Activated CD4-positive, alpha-beta T cell treated with anti-CD3 and anti-CD28 coated beads for 4 hours (primary cell): Measurements from ENCODE around the gene OR2V2.
"Not testable (repeated sequence)": the region's sequence is repeated elsewhere in the genome, so short reads cannot be mapped to it uniquely, and the experiment has no call there.

Source experiments
- DNase-seq, 2 donors: peaks; one replicate each; pipeline ENCODE4 v3.0.0-alpha.2; 2020

Gene OR2V2

GRCh38 chr5:181170237-181170825 lies 22.9 kb downstream of the OR2V2 start:
- no peak for DNase-seq

- DNase-seq = no peak
These were observed 23.6 kb downstream of the OR2V2 start for GRCh38 chr5:181170996-181171395.

GRCh38 chr5:181171782-181172181 lies 24.4 kb downstream of the OR2V2 start:
- DNase-seq = no peak

GRCh38 chr5:181173027-181173419 lies 25.6 kb downstream of the OR2V2 start:
- peak in 1 of 2 donors; percentile 84 for DNase-seq

GRCh38 chr5:181173420-181174342 lies 26.3 kb downstream of the OR2V2 start:
- peak; percentile 31 to 48 for DNase-seq

- no peak for DNase-seq
These were observed 29.0 kb downstream of the OR2V2 start for GRCh38 chr5:181176254-181176952.

- not testable (repeated sequence) for DNase-seq
These were observed 30.2 kb downstream of the OR2V2 start for GRCh38 chr5:181177559-181177958.

- peak; percentile 56 to 67 for DNase-seq
These were observed 34.5 kb downstream of the OR2V2 start for GRCh38 chr5:181181650-181182565.

- DNase-seq = no peak
These were observed 35.3 kb downstream of the OR2V2 start for GRCh38 chr5:181182651-181183050.

GRCh38 chr5:181184845-181185216 lies 37.4 kb downstream of the OR2V2 start:
- DNase-seq = no peak

GRCh38 chr5:181185560-181185959 lies 38.2 kb downstream of the OR2V2 start:
- no peak for DNase-seq

- DNase-seq = no peak
These were observed 38.6 kb downstream of the OR2V2 start for GRCh38 chr5:181186022-181186421.

GRCh38 chr5:181186986-181187499 lies 39.7 kb downstream of the OR2V2 start:
- DNase-seq = no peak

GRCh38 chr5:181187500-181188213 lies 40.3 kb downstream of the OR2V2 start:
- peak; percentile 24 to 39 for DNase-seq

GRCh38 chr5:181188700-181189362 lies 41.4 kb downstream of the OR2V2 start:
- peak; percentile 67 to 75 for DNase-seq

- peak; percentile 68 to 70 for DNase-seq
These were observed 42.1 kb downstream of the OR2V2 start for GRCh38 chr5:181189363-181189961.

GRCh38 chr5:181189962-181190710 lies 42.8 kb downstream of the OR2V2 start:
- peak; percentile 47 to 62 for DNase-seq

GRCh38 chr5:181190711-181191525 lies 43.5 kb downstream of the OR2V2 start:
- DNase-seq = peak; percentile 36 to 48
